IPS-NIHi7 (cell line): ENCODE data around the gene LRRC43.

Experiments used
- DNase-seq: peaks from one replicate; pipeline ENCODE4 v3.0.0; 2012; ENCODE audit warnings: mixed read lengths; ENCODE audit errors: extremely low spot score

Gene LRRC43

GRCh38 chr12:122226366-122227125, 43.6 kb downstream of the LRRC43 start:
- DNase-seq = no peak

DNA sequence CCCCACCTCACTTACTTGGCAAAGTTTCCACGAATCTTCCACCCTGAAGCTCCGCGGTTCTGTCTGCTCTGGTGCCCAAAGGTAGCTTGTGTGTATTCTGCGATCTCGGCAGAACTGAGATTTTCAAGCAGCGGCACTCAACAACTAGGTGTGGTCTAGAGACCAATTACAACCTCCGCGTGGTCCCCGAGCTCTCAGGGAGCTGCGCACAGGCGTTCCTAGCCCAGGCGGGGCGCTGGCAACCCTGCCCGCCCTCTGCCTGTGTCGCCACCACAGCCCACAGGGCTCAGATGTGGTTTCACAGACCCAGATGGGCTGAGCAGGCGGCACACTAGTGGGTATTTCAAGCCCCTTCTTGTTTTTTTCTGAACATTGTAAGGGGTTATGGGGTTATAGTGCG, 44.4 kb downstream of the LRRC43 start:
- no peak for DNase-seq

- DNase-seq = no peak
These were observed 45.2 kb downstream of the LRRC43 start for GRCh38 chr12:122228092-122228491.

DNA sequence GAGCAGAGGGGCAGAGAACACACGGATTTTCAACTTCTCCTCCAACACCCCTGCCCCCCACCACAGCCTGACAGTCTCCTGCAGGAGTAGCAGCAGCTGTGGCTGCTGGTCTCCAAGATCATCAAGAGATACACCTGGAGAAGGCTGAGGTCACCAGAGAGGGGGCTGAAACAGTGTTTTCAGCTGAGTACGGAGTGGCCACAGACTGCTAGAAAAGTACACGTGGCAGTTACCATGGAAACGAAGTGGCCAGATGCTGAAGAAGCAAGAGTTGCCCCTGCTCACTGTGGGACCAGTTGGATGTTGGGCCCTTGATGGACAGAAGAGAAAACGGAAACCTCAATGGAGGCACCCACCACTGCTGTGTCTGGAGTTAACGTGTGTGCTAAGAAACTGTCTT, 47.9 kb downstream of the LRRC43 start:
- no peak for DNase-seq

- DNase-seq = no peak
These were observed 49.8 kb downstream of the LRRC43 start for GRCh38 chr12:122232691-122233090.

DNA sequence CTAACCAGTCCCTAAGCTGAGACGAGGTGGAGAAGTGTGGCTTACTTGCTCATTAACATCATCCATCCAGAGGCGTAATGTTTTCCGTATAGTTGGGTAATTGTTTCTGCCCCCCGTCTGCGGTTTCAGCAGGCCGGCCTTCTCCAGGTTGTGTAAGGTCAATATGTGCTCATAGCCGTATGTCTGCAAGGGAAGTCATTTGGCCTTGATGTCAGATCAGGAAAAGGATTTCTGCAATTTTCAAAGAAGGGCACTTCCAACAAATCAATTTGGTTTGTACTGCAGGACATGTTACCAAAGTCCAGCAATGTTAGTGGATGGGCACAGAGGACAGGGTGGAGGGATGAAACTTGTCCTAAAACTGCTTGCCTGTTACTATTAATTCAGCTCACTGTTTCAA, 52.8 kb downstream of the LRRC43 start:
- DNase-seq = no peak

GRCh38 chr12:122238861-122239260, 55.9 kb downstream of the LRRC43 start:
- DNase-seq = no peak

- DNase-seq = no peak
These were observed 61.0 kb downstream of the LRRC43 start for GRCh38 chr12:122243965-122244364.

DNA sequence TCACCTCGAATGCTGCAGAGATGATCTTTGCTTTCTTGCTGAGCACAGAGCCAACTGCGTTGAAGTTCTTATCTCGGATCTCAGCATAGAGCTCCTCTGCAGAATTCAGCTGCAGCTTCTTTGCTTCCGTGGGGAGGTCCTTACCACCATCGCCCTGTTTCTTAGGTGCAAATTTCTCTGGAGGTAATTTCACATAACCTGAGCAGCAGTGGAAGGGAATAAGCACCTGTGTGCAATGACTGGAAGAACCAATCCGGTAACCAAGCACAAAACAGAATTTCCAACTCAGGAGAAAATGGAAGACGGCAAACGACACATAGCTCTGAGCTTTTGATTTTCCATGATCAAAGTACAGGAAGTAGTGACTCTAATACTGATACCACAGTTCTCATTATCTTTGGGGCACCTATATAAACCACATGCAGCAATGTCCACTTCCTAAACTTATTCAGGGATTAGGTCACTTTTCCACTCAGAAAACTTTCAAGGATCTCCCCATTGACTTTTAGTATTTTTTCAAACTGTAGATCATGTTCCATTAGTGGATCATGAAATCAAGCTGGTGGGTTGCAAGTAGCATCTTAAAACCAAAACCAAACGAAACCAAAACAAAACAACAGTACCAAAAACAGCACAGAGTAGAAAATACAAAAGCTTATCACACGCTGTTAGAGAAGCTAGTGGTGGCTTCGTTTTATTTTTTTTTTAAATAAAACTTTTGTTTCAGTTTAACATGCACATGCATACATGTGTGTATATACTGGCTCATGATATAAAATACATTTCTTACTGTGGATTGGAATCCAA, 61.8 kb downstream of the LRRC43 start:
- DNase-seq = no peak

DNA sequence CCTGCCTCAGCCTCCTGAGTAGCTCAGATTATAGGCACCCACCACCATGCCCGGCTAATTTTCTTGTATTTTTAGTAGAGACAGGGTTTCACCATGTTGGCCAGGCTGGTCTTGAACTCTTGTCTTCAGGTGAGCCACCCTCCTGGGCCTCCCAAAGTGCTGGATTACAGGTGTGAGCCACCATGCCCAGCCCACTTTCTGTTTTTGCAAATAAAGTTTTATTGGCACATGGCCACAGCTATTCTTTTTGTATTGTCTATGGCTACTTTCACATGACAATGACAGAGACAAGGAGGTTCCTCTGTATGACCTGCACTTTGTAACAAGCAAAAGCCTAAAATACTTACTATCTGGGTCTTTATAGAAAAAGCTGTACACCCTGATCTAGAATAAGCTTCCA, 62.6 kb downstream of the LRRC43 start:
- DNase-seq = no peak

DNA sequence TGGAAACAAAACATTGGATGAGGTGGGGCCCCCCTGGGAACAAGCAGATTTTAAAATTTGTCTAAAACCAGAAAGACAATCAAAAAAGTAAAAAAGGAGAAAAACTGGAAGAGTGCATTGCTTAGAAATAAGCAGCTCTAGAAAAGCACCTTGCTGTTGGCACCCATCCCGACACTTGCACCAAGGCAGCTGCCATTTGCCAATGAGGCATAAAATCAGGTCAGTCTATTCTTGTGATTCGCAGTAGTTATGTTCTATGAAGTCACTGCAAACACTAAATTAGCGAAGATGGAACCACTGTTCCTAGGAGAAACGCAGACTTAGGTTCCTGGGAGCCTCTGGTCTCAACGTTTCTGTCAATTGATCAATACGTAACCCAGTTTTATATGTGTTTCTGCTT, 67.1 kb downstream of the LRRC43 start:
- DNase-seq = no peak

DNA sequence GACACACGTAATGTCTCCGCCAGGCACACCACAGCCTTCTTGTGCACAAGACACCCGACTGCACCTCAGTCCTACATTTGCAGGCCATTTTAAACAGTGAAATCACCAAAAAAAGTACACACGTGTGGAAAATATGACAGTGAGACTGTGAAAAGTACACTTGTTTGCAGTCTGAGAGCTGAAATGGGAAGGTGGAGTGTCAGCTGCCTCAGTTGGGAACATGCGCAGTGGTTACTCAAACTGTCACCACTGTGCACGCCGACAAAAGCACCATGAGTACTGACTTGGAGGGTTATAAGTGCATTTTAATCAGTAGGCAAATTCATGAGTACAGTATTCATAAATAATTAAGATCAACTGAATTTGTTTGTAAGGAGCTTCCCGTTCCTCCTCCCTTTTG, 67.6 kb downstream of the LRRC43 start:
- no peak for DNase-seq
